Peyer's patch (tissue), 4 donors: Measurements from ENCODE around the gene LGI1. TPM values are rescaled to one million over a fixed set of nuclear protein-coding genes. Genes with fewer than 3 reads are reported as not detected.

Source experiments
- DNase-seq, 3 donors: peaks; one replicate each; pipeline ENCODE4 v3.0.0-alpha.2; 2017 to 2019
- H3K27ac ChIP-seq, 4 donors: fragments of 200-600 bp; sonication (generic); one replicate each; pipeline ENCODE4 v1.5.1; 2016 to 2019
- H3K27me3 ChIP-seq, 2 donors: fragments of 200-600 bp; sonication (generic); one replicate each; pipeline ENCODE4 v1.5.1; 2019
- H3K36me3 ChIP-seq, 3 donors: fragments of 200-600 bp; sonication (generic); one replicate each; pipeline ENCODE4 v1.5.1; 2016 to 2019
- H3K4me1 ChIP-seq, 4 donors: fragments of 200-600 bp; sonication (generic); one replicate each; pipeline ENCODE4 v1.5.1; 2016 to 2019
- H3K4me3 ChIP-seq, 4 donors: fragments of 200-600 bp; sonication (generic); 1 replicate in 3 of 4; 2 replicates in 1 of 4; pipeline ENCODE4 v1.5.1; 2016 to 2019; ENCODE audit warnings: mild to moderate bottlenecking in 1 of 4
- H3K9me3 ChIP-seq, 4 donors: fragments of 200-600 bp; sonication (generic); one replicate each; pipeline ENCODE4 v1.5.1; 2016 to 2019; ENCODE audit warnings: mild to moderate bottlenecking in 1 of 4
- CTCF ChIP-seq, 6 experiments: fragments of 450-650 bp in 4 of 6; fragments of 200-600 bp in 2 of 6; sonication (generic) in 1 of 6; IDR thresholded peaks; one replicate each; pipeline ENCODE4 v1.5.1; 2017 to 2019; ENCODE audit warnings: antibody characterized with exemption in 6 of 6, mild to moderate bottlenecking in 3 of 6, moderate library complexity in 1 of 6
- POLR2A ChIP-seq, 2 donors: fragments of 450-650 bp; IDR thresholded peaks; one replicate each; pipeline ENCODE4 v1.5.1; 2017; ENCODE audit warnings: antibody characterized with exemption in 2 of 2, mild to moderate bottlenecking in 2 of 2, moderate library complexity in 2 of 2
- total RNA-seq, 4 donors: library from RNA; depleted of rRNA; stranded (reverse); fragments of >200 nt; gene quantifications; one replicate each; pipeline ENCODE4 v1.1.0, GENCODE V29; 2016

The LGI1 gene
- total RNA-seq = 1 to 10 TPM in 2 of 4 donors, not detected in 2; 1.1 to 1.9 TPM

- H3K9me3 ChIP-seq = no peaks in the 10 kb centered on the region
- DNase-seq = no peak
- peak within 1 kb of the TSS in 1 of 4 donors; percentile 19 for H3K27ac ChIP-seq
- no peaks in the 10 kb centered on the region for H3K36me3 ChIP-seq
- no peak for TF ChIP-seq POLR2A (IDR thresholded peaks at IDR 0.05)
- TF ChIP-seq CTCF (IDR thresholded peaks at IDR 0.05) = no peak
- no peaks in the 10 kb centered on the region for H3K4me1 ChIP-seq
- H3K4me3 ChIP-seq = peak within 1 kb of the TSS in 2 of 4 donors; percentile 9 to 10
- H3K27me3 ChIP-seq = no peaks in the 10 kb centered on the region
Measured at GRCh38 chr10:93757801-93758507, at the start of gene LGI1. Gene LGI1, plus strand, starts transcription at chr10:93757936. Its CDS starts 209 bp downstream, at chr10:93758145.

GRCh38 chr10:93710333-93710909 lies 47.3 kb upstream of the LGI1 start:
- no peak for TF ChIP-seq CTCF (IDR thresholded peaks at IDR 0.05)
- TF ChIP-seq POLR2A (IDR thresholded peaks at IDR 0.05) = no peak
- no peak overlapping the region for H3K27ac ChIP-seq
- H3K9me3 ChIP-seq = no peaks in the 10 kb centered on the region
- H3K4me1 ChIP-seq = no peaks in the 10 kb centered on the region
- no peak for DNase-seq
- no peak overlapping the region for H3K4me3 ChIP-seq
- H3K36me3 ChIP-seq = no peaks in the 10 kb centered on the region
- H3K27me3 ChIP-seq = no peaks in the 10 kb centered on the region

GRCh38 chr10:93711891-93712290 lies 45.8 kb upstream of the LGI1 start:
- H3K4me3 ChIP-seq = no peak overlapping the region
- H3K9me3 ChIP-seq = no peaks in the 10 kb centered on the region
- TF ChIP-seq CTCF (IDR thresholded peaks at IDR 0.05) = no peak
- TF ChIP-seq POLR2A (IDR thresholded peaks at IDR 0.05) = no peak
- no peak overlapping the region for H3K27ac ChIP-seq
- no peak for DNase-seq
- no peaks in the 10 kb centered on the region for H3K4me1 ChIP-seq
- no peaks in the 10 kb centered on the region for H3K36me3 ChIP-seq
- no peaks in the 10 kb centered on the region for H3K27me3 ChIP-seq

GRCh38 chr10:93712593-93712992 lies 45.1 kb upstream of the LGI1 start:
- Histone ChIP-seq H3K27ac (no peak overlapping the region), H3K36me3 (no peaks in the 10 kb centered on the region), H3K4me3 (no peak overlapping the region), H3K4me1 (no peaks in the 10 kb centered on the region), H3K9me3 (no peaks in the 10 kb centered on the region), H3K27me3 (no peaks in the 10 kb centered on the region)
- TF ChIP-seq CTCF (IDR thresholded peaks at IDR 0.05) (no peak), POLR2A (IDR thresholded peaks at IDR 0.05) (no peak)
- DNase-seq = no peak

- Histone ChIP-seq H3K36me3 (no peaks in the 10 kb centered on the region), H3K27ac (no peak overlapping the region), H3K4me3 (no peak overlapping the region), H3K27me3 (no peaks in the 10 kb centered on the region), H3K4me1 (no peaks in the 10 kb centered on the region), H3K9me3 (no peaks in the 10 kb centered on the region)
- DNase-seq = no peak
- no peak for TF ChIP-seq CTCF (IDR thresholded peaks at IDR 0.05)
- no peak for TF ChIP-seq POLR2A (IDR thresholded peaks at IDR 0.05)
Measured at GRCh38 chr10:93715345-93715744, 42.4 kb upstream of the LGI1 start.
